H1 (cell line): Measurements from ENCODE around the gene DISC1. TPM values are rescaled to one million over a fixed set of nuclear protein-coding genes. Genes with fewer than 3 reads are reported as not detected.

Experiments used
- CTCF ChIA-PET: fragments of 300-600 bp; sonication (Branson Sonifier 250); formaldehyde crosslinking; loops from one replicate; lab custom pipeline; 2021; ENCODE audit not compliant: partially characterized antibody; lab: Charles Lee
- POLR2A ChIA-PET: fragments of 300-600 bp; sonication (Branson Sonifier 250); formaldehyde crosslinking; loops from one replicate; lab custom pipeline; 2021; ENCODE audit warnings: inconsistent platforms; ENCODE audit not compliant: partially characterized antibody; lab: Charles Lee
- DNase-seq, 2 experiments: peaks; one replicate each; pipeline versions ENCODE4 v3.0.0 to v3.0.0-alpha.2; 2010 to 2022; ENCODE audit warnings: low spot score in 2 of 2, low read depth in 1 of 2, mixed read lengths in 1 of 2
- FAIRE-seq: peaks from 2 replicates; lab custom pipeline; 2011; peaks lifted over from hg19 to GRCh38; lab: Jason Lieb, UNC
- H2AFZ ChIP-seq: 2 replicates; pipeline ENCODE4 v1.8.1; 2012; ENCODE audit warnings: low read length, inconsistent platforms
- H2AK5ac ChIP-seq: 2 replicates; pipeline ENCODE4 v1.6.1; 2013; ENCODE audit warnings: low read depth, low read length
- H2BK120ac ChIP-seq: replicated peaks from 2 replicates; pipeline ENCODE3; 2013; ENCODE audit warnings: low read depth, low read length, inconsistent platforms
- H2BK12ac ChIP-seq: 2 replicates; pipeline ENCODE4 v1.6.1; 2013; ENCODE audit warnings: low read depth, low read length
- H2BK15ac ChIP-seq: 2 replicates; pipeline ENCODE4 v1.6.1; 2013; ENCODE audit warnings: low read length
- H2BK20ac ChIP-seq: 2 replicates; pipeline ENCODE4 v1.6.1; 2013; ENCODE audit warnings: low read length
- H2BK5ac ChIP-seq: 2 replicates; pipeline ENCODE4 v1.6.1; 2013; ENCODE audit warnings: low read depth, low read length
- H3K14ac ChIP-seq: 2 replicates; pipeline ENCODE4 v1.6.1; 2013; ENCODE audit warnings: inconsistent platforms; ENCODE audit not compliant: insufficient read length
- H3K18ac ChIP-seq: 2 replicates; pipeline ENCODE4 v1.6.1; 2013; ENCODE audit warnings: low read length; ENCODE audit errors: extremely low read depth
- H3K23ac ChIP-seq: 2 replicates; pipeline ENCODE4 v1.6.1; 2013; ENCODE audit warnings: inconsistent platforms; ENCODE audit not compliant: insufficient read length
- H3K23me2 ChIP-seq: 2 replicates; pipeline ENCODE4 v1.6.1; 2013; ENCODE audit warnings: low read depth, low read length
- H3K27ac ChIP-seq: 2 replicates; pipeline ENCODE4 v1.6.1; 2011; ENCODE audit warnings: low read depth, low read length, inconsistent platforms
- H3K27me3 ChIP-seq, 4 experiments: replicated peaks in 1 of 4; 1 replicate in 1 of 4; 2 replicates in 3 of 4; pipeline versions ENCODE4 v1.6.1 to v1.8.1; 2011 to 2013; ENCODE audit warnings: low read length in 3 of 4, mild to moderate bottlenecking in 3 of 4, inconsistent platforms in 2 of 4, mixed read lengths in 2 of 4, moderate library complexity in 1 of 4; ENCODE audit not compliant: control insufficient read depth in 3 of 4, insufficient read depth in 3 of 4; ENCODE audit errors: extremely low read depth in 1 of 4
- H3K36me3 ChIP-seq, 4 experiments: 2 replicates each; pipeline versions ENCODE4 v1.6.1 to v1.8.1; 2011 to 2013; ENCODE audit warnings: mild to moderate bottlenecking in 4 of 4, low read length in 3 of 4, moderate library complexity in 2 of 4, control low read depth in 1 of 4, inconsistent platforms in 1 of 4; ENCODE audit not compliant: insufficient read depth in 4 of 4, control insufficient read depth in 2 of 4
- H3K4ac ChIP-seq: replicated peaks from 2 replicates; pipeline ENCODE3; 2013; ENCODE audit warnings: low read length, low read depth, mixed read lengths, inconsistent platforms; ENCODE audit not compliant: insufficient read length
- H3K4me1 ChIP-seq, 4 experiments: replicated peaks in 1 of 4; 1 replicate in 1 of 4; 2 replicates in 3 of 4; pipeline versions ENCODE4 v1.6.1 to v1.8.1; 2011 to 2013; ENCODE audit warnings: low read length in 3 of 4, inconsistent platforms in 2 of 4, mixed read lengths in 1 of 4; ENCODE audit not compliant: insufficient read depth in 4 of 4, control insufficient read depth in 3 of 4
- H3K4me2 ChIP-seq, 2 experiments: 2 replicates each; pipeline versions ENCODE4 v1.6.1 to v1.8.1; 2011 to 2013; ENCODE audit warnings: low read depth in 2 of 2, low read length in 2 of 2, control low read depth in 1 of 2, inconsistent platforms in 1 of 2, mild to moderate bottlenecking in 1 of 2; ENCODE audit not compliant: insufficient read depth in 1 of 2
- H3K4me3 ChIP-seq, 4 experiments: fragments of 200-600, 300-600 bp in 1 of 4; sonication (generic), shearing (Covaris generic), sonication (Bioruptor Twin) in 1 of 4; 2 replicates each; pipeline versions ENCODE4 v1.5.1 to v1.8.1; 2011 to 2016; ENCODE audit warnings: low read length in 4 of 4, low read depth in 3 of 4, control low read depth in 2 of 4, inconsistent platforms in 2 of 4, mild to moderate bottlenecking in 2 of 4, mixed read lengths in 1 of 4, moderate library complexity in 1 of 4; ENCODE audit not compliant: insufficient read depth in 2 of 4; ENCODE audit errors: extremely low read depth in 1 of 4
- H3K56ac ChIP-seq: replicated peaks from 2 replicates; pipeline ENCODE3; 2013; ENCODE audit warnings: low read depth, mild to moderate bottlenecking, mixed read lengths, low read length, inconsistent platforms; ENCODE audit not compliant: insufficient read length
- H3K79me1 ChIP-seq: 2 replicates; pipeline ENCODE4 v1.6.1; 2013; ENCODE audit warnings: low read depth, low read length, control low read depth
- H3K79me2 ChIP-seq, 2 experiments: 2 replicates each; pipeline versions ENCODE4 v1.6.1 to v1.8.1; 2012 to 2013; ENCODE audit warnings: low read length in 2 of 2, mild to moderate bottlenecking in 2 of 2, inconsistent platforms in 1 of 2; ENCODE audit not compliant: insufficient read depth in 2 of 2, control insufficient read depth in 1 of 2
- H3K9ac ChIP-seq, 4 experiments: replicated peaks in 1 of 4; 1 replicate in 1 of 4; 2 replicates in 3 of 4; pipeline versions ENCODE4 v1.6.1 to v1.8.1; 2011 to 2013; ENCODE audit warnings: low read depth in 3 of 4, low read length in 3 of 4, control low read depth in 2 of 4, mild to moderate bottlenecking in 2 of 4, moderate library complexity in 2 of 4, inconsistent platforms in 1 of 4; ENCODE audit errors: extremely low read depth in 1 of 4
- H3K9me3 ChIP-seq, 2 experiments: 2 replicates each; pipeline versions ENCODE4 v1.6.1 to v1.8.1; 2012 to 2013; ENCODE audit warnings: mild to moderate bottlenecking in 2 of 2, moderate library complexity in 2 of 2, control low read depth in 1 of 2, inconsistent platforms in 1 of 2, low read depth in 1 of 2, low read length in 1 of 2, mixed read lengths in 1 of 2; ENCODE audit not compliant: insufficient read depth in 2 of 2
- H4K20me1 ChIP-seq, 2 experiments: replicated peaks in 1 of 2; 2 replicates each; pipeline versions ENCODE3 to v1.8.1; 2011 to 2013; ENCODE audit warnings: inconsistent platforms in 2 of 2, low read length in 2 of 2, mild to moderate bottlenecking in 1 of 2; ENCODE audit not compliant: insufficient read depth in 2 of 2, control insufficient read depth in 1 of 2
- H4K5ac ChIP-seq: 2 replicates; pipeline ENCODE4 v1.6.1; 2013; ENCODE audit warnings: low read length, low read depth, mixed read lengths, inconsistent platforms; ENCODE audit not compliant: insufficient read length
- H4K8ac ChIP-seq: 2 replicates; pipeline ENCODE4 v1.8.0; 2013; ENCODE audit warnings: mild to moderate bottlenecking, moderate library complexity, low read length, inconsistent platforms; ENCODE audit not compliant: insufficient read depth; ENCODE audit errors: extremely low read depth
- H4K91ac ChIP-seq: replicated peaks from 2 replicates; pipeline ENCODE3; 2013; ENCODE audit warnings: low read length, mixed read lengths, inconsistent platforms; ENCODE audit not compliant: insufficient read length
- BACH1 ChIP-seq: IDR thresholded peaks from 2 replicates; pipeline ENCODE4 v1.6.1; 2012; ENCODE audit warnings: low read length, improper control_type of control experiment
- KDM5A ChIP-seq: fragments of 200-600 bp; IDR thresholded peaks from 2 replicates; pipeline ENCODE4 v1.7.1; 2012; ENCODE audit warnings: mild to moderate bottlenecking, low read length, inconsistent platforms, mixed read lengths
- NRF1 ChIP-seq: IDR thresholded peaks from 2 replicates; pipeline ENCODE4 v1.6.1; 2011; ENCODE audit warnings: mild to moderate bottlenecking, low read depth, low read length, improper control_type of control experiment
- RXRA ChIP-seq: IDR thresholded peaks from 2 replicates; pipeline ENCODE4 v1.6.1; 2011; ENCODE audit warnings: low read depth, mild to moderate bottlenecking, low read length, moderate library complexity; ENCODE audit not compliant: insufficient read depth
- SAP30 ChIP-seq: fragments of 300-600 bp; sonication (generic); IDR thresholded peaks from 2 replicates; pipeline ENCODE4 v1.7.1; 2012; ENCODE audit warnings: low read length, moderate library complexity, mild to moderate bottlenecking, inconsistent platforms; ENCODE audit not compliant: insufficient read depth, insufficient replicate concordance
- SIN3A ChIP-seq, 2 experiments: IDR thresholded peaks in 1 of 2; conservative IDR thresholded peaks in 1 of 2; 2 replicates each; pipeline ENCODE4 v1.6.1; 2011 to 2012; ENCODE audit warnings: low read length in 2 of 2, improper control_type of control experiment in 1 of 2, low read depth in 1 of 2, mild to moderate bottlenecking in 1 of 2
- SIX5 ChIP-seq: IDR thresholded peaks from 2 replicates; pipeline ENCODE4 v1.6.1; 2011; ENCODE audit warnings: mild to moderate bottlenecking, low read depth, low read length
- TAF1 ChIP-seq: IDR thresholded peaks from 2 replicates; pipeline ENCODE4 v1.6.1; 2011; ENCODE audit warnings: mild to moderate bottlenecking, low read depth, low read length
- WGBS, 2 experiments: shearing (Covaris generic) in 1 of 2; methylation state at CpG; one replicate each; pipeline versions ENCODE4 v1.1.6 to v1.1.7; 2013 to 2015; ENCODE audit warnings: low lambda C conversion rate in 2 of 2, mixed read lengths in 2 of 2, inconsistent platforms in 1 of 2, low coverage in 1 of 2, missing lambda C conversion rate in 1 of 2; ENCODE audit not compliant: insufficient replicate concordance in 2 of 2, insufficient coverage in 1 of 2, insufficient read length in 1 of 2; ENCODE audit errors: extremely low coverage in 1 of 2, missing lambda C conversion rate in 1 of 2; 5-methylcytosine and 5-hydroxymethylcytosine counted together
- polyA plus RNA-seq, 7 experiments: library from polyadenylated mRNA; depleted of rRNA in 3 of 7; stranded (reverse) in 5 of 7; unstranded in 2 of 7; fragments of >200 nt in 5 of 7; fragments of 200-250 nt in 2 of 7; gene quantifications; 1 replicate in 5 of 7; 2 replicates in 1 of 7; 4 replicates in 1 of 7; pipeline versions ENCODE4 v1.2.1 to v1.2.3, GENCODE V29; 2011 to 2013; ENCODE audit warnings: missing spikeins in 2 of 7, mixed read lengths in 2 of 7
- total RNA-seq: library from RNA; stranded (reverse); fragmentation: NEBNext Ultra II Directional; extraction: Animal tissue kit (Norgen Biotek cat#: 25700); gene quantifications from 2 replicates; pipeline ENCODE4 v1.2.1, GENCODE V29; 2021
- TF ChIP-seq, protein P1 (sequence below): IDR thresholded peaks from 2 replicates; pipeline ENCODE4 v1.6.1; 2012; ENCODE audit warnings: low read length, inconsistent platforms

DISC1 gene
- total and polyA plus RNA-seq, 2 of the 8 experiments (the other 6 are each of a cell fraction or from before 2014, with no cell fraction given): 1.1 to 3.5 TPM

DNA sequence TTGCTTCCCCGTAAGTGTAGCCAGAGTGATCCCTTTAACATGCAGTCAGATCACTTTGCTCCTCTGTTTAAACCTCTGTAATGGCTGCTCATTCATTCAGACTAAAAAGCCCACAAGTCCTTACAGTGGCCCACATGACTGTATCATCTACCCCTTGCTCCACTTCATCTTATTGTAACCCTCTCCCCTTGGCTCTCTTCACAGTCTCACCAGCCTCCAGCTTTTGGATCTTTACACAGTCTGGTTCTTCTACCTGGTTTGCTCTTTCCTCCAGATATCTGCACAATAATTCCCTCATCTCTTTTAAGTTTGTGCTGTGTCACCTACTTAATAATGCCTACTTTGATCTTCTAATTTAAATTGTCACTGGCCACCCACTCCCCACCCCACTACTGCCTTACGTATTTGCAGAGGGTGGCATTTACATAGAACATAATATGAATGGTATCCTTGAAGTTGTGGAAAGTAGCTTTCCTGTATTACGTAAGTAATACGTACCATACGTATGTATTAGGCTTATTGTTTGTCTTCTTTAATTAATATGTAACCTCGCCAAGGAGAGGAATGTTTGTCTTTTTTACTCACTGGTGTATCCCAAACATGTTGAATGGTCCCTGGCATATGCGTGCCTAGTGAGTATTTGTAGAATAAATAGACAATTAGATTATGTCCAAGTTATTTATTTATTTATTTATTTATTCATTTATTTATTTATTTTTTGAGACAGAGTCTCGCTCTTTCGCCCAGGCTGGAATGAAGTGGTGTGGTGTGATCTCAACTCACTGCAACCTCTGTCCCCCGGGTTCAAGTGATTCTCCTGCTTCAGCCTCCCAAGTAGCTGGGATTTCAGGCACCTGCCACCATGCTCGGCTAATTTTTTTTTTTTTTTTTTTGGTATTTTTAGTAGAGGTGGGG, 49.5 kb upstream of the DISC1 start:
- Histone ChIP-seq H3K4me1 (no peaks in the 10 kb centered on the region), H4K91ac (no peak overlapping the region), H2BK15ac (no peak overlapping the region), H4K20me1 (no peaks in the 10 kb centered on the region), H3K9me3 (no peaks in the 10 kb centered on the region), H3K27me3 (no peaks in the 10 kb centered on the region), H3K27ac (no peak overlapping the region), H3K4me3 (no peak overlapping the region), H3K4me2 (no peak overlapping the region), H3K79me1 (no peaks in the 10 kb centered on the region), H2BK12ac (no peak overlapping the region), H3K18ac (no peak overlapping the region), H3K9ac (no peak overlapping the region), H3K56ac (no peak overlapping the region), H3K23ac (no peak overlapping the region), H4K5ac (no peak overlapping the region), H2BK5ac (no peak overlapping the region), H2AFZ (no peak overlapping the region), H4K8ac (no peak overlapping the region), H3K4ac (no peak overlapping the region), H2BK20ac (no peak overlapping the region), H2BK120ac (no peak overlapping the region), H3K23me2 (peaks cover 1% of the 10 kb centered on the region; the same call in 1 of the 2 replicates), H3K79me2 (no peaks in the 10 kb centered on the region), H3K14ac (no peak overlapping the region), H2AK5ac (no peak overlapping the region), H3K36me3 (no peaks in the 10 kb centered on the region)
- CTCF ChIA-PET: interaction anchor here (0.7 kb wide), 1 partner anchor 196 kb away, joined by 3 read pairs; no protein-coding TSS in a partner anchor
- FAIRE-seq (no peak), DNase-seq (no peak)
- POLR2A ChIA-PET: no interaction called here
- WGBS, 2 experiments: 81% methylated on average over 10 of the region's 11 CpGs; no CpG with 5 or more reads in 1 of the 2 experiments
- TF ChIP-seq KDM5A: no peak
- TF ChIP-seq, protein P1, sequence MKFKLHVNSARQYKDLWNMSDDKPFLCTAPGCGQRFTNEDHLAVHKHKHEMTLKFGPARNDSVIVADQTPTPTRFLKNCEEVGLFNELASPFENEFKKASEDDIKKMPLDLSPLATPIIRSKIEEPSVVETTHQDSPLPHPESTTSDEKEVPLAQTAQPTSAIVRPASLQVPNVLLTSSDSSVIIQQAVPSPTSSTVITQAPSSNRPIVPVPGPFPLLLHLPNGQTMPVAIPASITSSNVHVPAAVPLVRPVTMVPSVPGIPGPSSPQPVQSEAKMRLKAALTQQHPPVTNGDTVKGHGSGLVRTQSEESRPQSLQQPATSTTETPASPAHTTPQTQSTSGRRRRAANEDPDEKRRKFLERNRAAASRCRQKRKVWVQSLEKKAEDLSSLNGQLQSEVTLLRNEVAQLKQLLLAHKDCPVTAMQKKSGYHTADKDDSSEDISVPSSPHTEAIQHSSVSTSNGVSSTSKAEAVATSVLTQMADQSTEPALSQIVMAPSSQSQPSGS: no peak
- no peak for TF ChIP-seq SAP30
- TF ChIP-seq RXRA: no peak
- TF ChIP-seq NRF1: no peak
- no peak for TF ChIP-seq SIX5
- TF ChIP-seq SIN3A (conservative IDR thresholded peaks at IDR 0.05 in 1 of 2, IDR thresholded peaks at IDR 0.05 in 1 of 2; ENCODE audit: low read depth in 1 of 2, low read length in 2 of 2): no peak
- no peak for TF ChIP-seq BACH1
- TF ChIP-seq TAF1: no peak
